ENCODE data around the gene VSTM2L.

DNA sequence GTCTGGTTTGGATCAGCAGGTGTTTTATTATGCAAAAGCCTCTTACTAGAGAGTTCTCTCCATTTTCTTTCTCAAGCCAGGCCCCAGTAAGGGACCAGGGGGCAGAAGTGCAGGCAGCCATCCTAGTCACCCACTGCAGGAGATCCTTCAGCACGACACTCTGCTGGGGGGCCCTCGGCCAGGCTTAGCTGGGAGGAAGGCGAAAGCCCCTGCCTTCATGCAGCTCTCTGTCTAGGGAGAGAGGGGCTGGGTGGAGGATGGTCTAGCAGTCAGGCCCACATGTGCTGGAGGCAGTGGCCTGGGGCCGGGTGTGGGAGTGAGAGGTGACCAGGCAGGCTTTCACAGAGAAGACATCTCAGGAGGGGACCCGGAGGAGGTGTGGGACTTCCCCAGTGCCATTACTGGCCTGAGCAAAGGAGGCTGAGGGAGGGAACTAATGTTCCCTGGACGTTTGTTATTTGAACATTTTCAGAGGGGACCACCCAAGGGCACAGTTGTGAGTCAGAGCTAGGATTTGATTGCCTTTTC, 33.5 kb upstream of the VSTM2L start:
- TF ChIP-seq EP300 (IDR thresholded peaks at IDR 0.05): no peak
- TF ChIP-seq, protein P1, sequence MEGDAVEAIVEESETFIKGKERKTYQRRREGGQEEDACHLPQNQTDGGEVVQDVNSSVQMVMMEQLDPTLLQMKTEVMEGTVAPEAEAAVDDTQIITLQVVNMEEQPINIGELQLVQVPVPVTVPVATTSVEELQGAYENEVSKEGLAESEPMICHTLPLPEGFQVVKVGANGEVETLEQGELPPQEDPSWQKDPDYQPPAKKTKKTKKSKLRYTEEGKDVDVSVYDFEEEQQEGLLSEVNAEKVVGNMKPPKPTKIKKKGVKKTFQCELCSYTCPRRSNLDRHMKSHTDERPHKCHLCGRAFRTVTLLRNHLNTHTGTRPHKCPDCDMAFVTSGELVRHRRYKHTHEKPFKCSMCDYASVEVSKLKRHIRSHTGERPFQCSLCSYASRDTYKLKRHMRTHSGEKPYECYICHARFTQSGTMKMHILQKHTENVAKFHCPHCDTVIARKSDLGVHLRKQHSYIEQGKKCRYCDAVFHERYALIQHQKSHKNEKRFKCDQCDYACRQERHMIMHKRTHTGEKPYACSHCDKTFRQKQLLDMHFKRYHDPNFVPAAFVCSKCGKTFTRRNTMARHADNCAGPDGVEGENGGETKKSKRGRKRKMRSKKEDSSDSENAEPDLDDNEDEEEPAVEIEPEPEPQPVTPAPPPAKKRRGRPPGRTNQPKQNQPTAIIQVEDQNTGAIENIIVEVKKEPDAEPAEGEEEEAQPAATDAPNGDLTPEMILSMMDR (IDR thresholded peaks at IDR 0.05): no peak
- no peak for TF ChIP-seq POLR2A (IDR thresholded peaks at IDR 0.05)
